Neuronal stem cell (in vitro differentiated cells): ENCODE measurements around the gene COIL.

Experiments used
- DNase-seq: peaks from one replicate; pipeline ENCODE4 v3.0.0-alpha.2; 2013; ENCODE audit warnings: low spot score
- H2AFZ ChIP-seq: one replicate; pipeline ENCODE4 v1.6.1; 2013; ENCODE audit warnings: mild to moderate bottlenecking, low read length, inconsistent platforms
- H2AK5ac ChIP-seq: 2 replicates; pipeline ENCODE4 v1.6.1; 2013; ENCODE audit warnings: low read depth, mild to moderate bottlenecking, inconsistent platforms, low read length, moderate library complexity, mixed read lengths
- H2BK120ac ChIP-seq: 2 replicates; pipeline ENCODE4 v1.6.1; 2013; ENCODE audit warnings: low read depth, mild to moderate bottlenecking, inconsistent platforms, low read length, moderate library complexity, mixed read lengths
- H2BK12ac ChIP-seq: one replicate; pipeline ENCODE4 v1.6.1; 2013; ENCODE audit warnings: low read length, inconsistent platforms
- H2BK15ac ChIP-seq: 2 replicates; pipeline ENCODE4 v1.6.1; 2013; ENCODE audit warnings: mild to moderate bottlenecking, low read length, inconsistent platforms, mixed read lengths
- H2BK5ac ChIP-seq: one replicate; pipeline ENCODE4 v1.6.1; 2013; ENCODE audit warnings: inconsistent platforms, mild to moderate bottlenecking, low read length, moderate library complexity
- H3K14ac ChIP-seq: one replicate; pipeline ENCODE4 v1.6.1; 2013; ENCODE audit warnings: low read length, inconsistent platforms
- H3K18ac ChIP-seq: 2 replicates; pipeline ENCODE4 v1.6.1; 2013; ENCODE audit warnings: low read length, inconsistent platforms
- H3K23ac ChIP-seq: 2 replicates; pipeline ENCODE4 v1.6.1; 2013; ENCODE audit warnings: low read depth, mild to moderate bottlenecking, mixed read lengths, low read length, inconsistent platforms; ENCODE audit not compliant: poor library complexity
- H3K27ac ChIP-seq: replicated peaks from 3 replicates; pipeline ENCODE4 v1.5.1; 2013; ENCODE audit warnings: low read length, inconsistent platforms
- H3K27me3 ChIP-seq, 3 experiments: 2 replicates each; pipeline ENCODE4 v1.6.1; 2013; ENCODE audit warnings: low read length in 3 of 3, mild to moderate bottlenecking in 2 of 3, inconsistent platforms in 1 of 3, low read depth in 1 of 3, mixed read lengths in 1 of 3, moderate library complexity in 1 of 3; ENCODE audit not compliant: control insufficient read depth in 3 of 3, insufficient read depth in 3 of 3
- H3K36me3 ChIP-seq, 2 donors: replicated peaks in 1 of 2; 2 replicates each; pipeline ENCODE4 v1.6.1; 2013; ENCODE audit warnings: low read length in 2 of 2; ENCODE audit not compliant: control insufficient read depth in 2 of 2, insufficient read depth in 2 of 2
- H3K4ac ChIP-seq: 2 replicates; pipeline ENCODE4 v1.6.1; 2013; ENCODE audit warnings: inconsistent platforms, mild to moderate bottlenecking, low read length, moderate library complexity
- H3K4me1 ChIP-seq, 2 donors: 1 replicate in 1 of 2; 2 replicates in 1 of 2; pipeline ENCODE4 v1.6.1; 2013; ENCODE audit warnings: low read length in 2 of 2, low read depth in 1 of 2; ENCODE audit not compliant: control insufficient read depth in 2 of 2, insufficient read depth in 1 of 2
- H3K4me2 ChIP-seq: one replicate; pipeline ENCODE4 v1.6.1; 2013; ENCODE audit warnings: mild to moderate bottlenecking, low read length, inconsistent platforms; ENCODE audit not compliant: insufficient read depth, poor library complexity, severe bottlenecking
- H3K4me3 ChIP-seq, 2 donors: 2 replicates each; pipeline ENCODE4 v1.5.1; 2013; ENCODE audit warnings: low read length in 2 of 2, mild to moderate bottlenecking in 2 of 2, inconsistent platforms in 1 of 2, moderate library complexity in 1 of 2
- H3K79me1 ChIP-seq: one replicate; pipeline ENCODE4 v1.6.1; 2013; ENCODE audit warnings: low read depth, mild to moderate bottlenecking, inconsistent platforms, low read length, moderate library complexity
- H3K9ac ChIP-seq: one replicate; pipeline ENCODE4 v1.6.1; 2013; ENCODE audit warnings: mild to moderate bottlenecking, low read depth, low read length, inconsistent platforms; ENCODE audit not compliant: poor library complexity
- H3K9me3 ChIP-seq, 2 donors: replicated peaks in 1 of 2; 2 replicates each; pipeline versions ENCODE3 to v1.6.1; 2013; ENCODE audit warnings: low read length in 2 of 2, mild to moderate bottlenecking in 2 of 2, inconsistent platforms in 1 of 2, low read depth in 1 of 2, mixed read lengths in 1 of 2, moderate library complexity in 1 of 2; ENCODE audit not compliant: control insufficient read depth in 2 of 2, insufficient read depth in 1 of 2
- H4K8ac ChIP-seq: one replicate; pipeline ENCODE4 v1.6.1; 2013; ENCODE audit warnings: low read depth, mild to moderate bottlenecking, inconsistent platforms, low read length, moderate library complexity
- H4K91ac ChIP-seq: one replicate; pipeline ENCODE4 v1.6.1; 2013; ENCODE audit warnings: low read length, low read depth, mild to moderate bottlenecking, inconsistent platforms; ENCODE audit not compliant: poor library complexity
- WGBS, 2 donors: extraction: QIAGEN DNeasy Blood & Tissue Kit; methylation state at CpG; one replicate each; pipeline ENCODE4 v1.1.7; 2013; ENCODE audit warnings: missing lambda C conversion rate in 2 of 2, mixed read lengths in 1 of 2; ENCODE audit not compliant: insufficient read length in 2 of 2, insufficient replicate concordance in 1 of 2; ENCODE audit errors: extremely low coverage in 2 of 2; 5-methylcytosine and 5-hydroxymethylcytosine counted together

COIL gene

GRCh38 chr17:56977673-56978395 is 17.0 kb upstream of the COIL start, which contains the start of gene SCPEP1:
SCPEP1 (plus strand) TSS chr17:56978131; CDS start chr17:56978160, 29 bp downstream.
- no peak within 1 kb of the TSS for H3K23ac ChIP-seq
- no peak within 1 kb of the TSS for H2BK15ac ChIP-seq
- no peak within 1 kb of the TSS for H3K27ac ChIP-seq
- H2BK5ac ChIP-seq: no peak within 1 kb of the TSS
- H3K4ac ChIP-seq: no peak within 1 kb of the TSS
- H3K27me3 ChIP-seq: peaks cover 0 to 4% (median 0%) of the 10 kb centered on the region in 3 experiments
- H3K4me2 ChIP-seq: peak within 1 kb of the TSS; percentile 60
- no peaks in the 10 kb centered on the region for H3K36me3 ChIP-seq
- H3K9me3 ChIP-seq: peaks cover under 1 to 2% of the 10 kb centered on the region in 2 donors
- H3K14ac ChIP-seq: no peak within 1 kb of the TSS
- H2AK5ac ChIP-seq: no peak within 1 kb of the TSS
- no peaks in the 10 kb centered on the region for H3K79me1 ChIP-seq
- no peak within 1 kb of the TSS for H3K9ac ChIP-seq
- H3K4me1 ChIP-seq: peaks cover 9 to 23% of the 10 kb centered on the region in 2 donors
- H3K4me3 ChIP-seq: peak within 1 kb of the TSS; percentile 60 to 80
- no peak within 1 kb of the TSS for H3K18ac ChIP-seq
- WGBS, 2 donors: no CpG with 5 or more reads among the region's 42 CpGs
- H4K91ac ChIP-seq: no peak within 1 kb of the TSS
- DNase-seq: peak; percentile 70
- H2BK12ac ChIP-seq: no peak within 1 kb of the TSS
- no peak within 1 kb of the TSS for H2BK120ac ChIP-seq
- peak within 1 kb of the TSS; percentile 93 for H2AFZ ChIP-seq
- H4K8ac ChIP-seq: no peak within 1 kb of the TSS

- Histone ChIP-seq H4K91ac (no peak overlapping the region), H2BK15ac (no peak overlapping the region), H3K9ac (no peak overlapping the region), H2BK12ac (no peak overlapping the region), H3K4me1 (peaks cover 4 to 21% of the 10 kb centered on the region in 2 donors), H3K4me3 (no peak overlapping the region), H3K4ac (no peak overlapping the region), H3K9me3 (peaks cover 2 to 4% of the 10 kb centered on the region in 2 donors), H3K18ac (no peak overlapping the region), H3K23ac (no peak overlapping the region), H3K36me3 (no peaks in the 10 kb centered on the region), H4K8ac (no peak overlapping the region), H3K27me3 (peaks cover 0 to 4% (median 0%) of the 10 kb centered on the region in 3 experiments), H3K79me1 (no peaks in the 10 kb centered on the region), H2AK5ac (no peak overlapping the region), H3K27ac (no peak overlapping the region), H3K4me2 (no peak overlapping the region), H2AFZ (peak overlapping the region; percentile 36), H2BK5ac (no peak overlapping the region), H3K14ac (no peak overlapping the region), H2BK120ac (no peak overlapping the region)
- no peak for DNase-seq
- no CpG with 5 or more reads among the region's 11 CpGs for WGBS, 2 donors
These were observed 16.2 kb upstream of the COIL start for GRCh38 chr17:56976941-56977608.

- H3K36me3 ChIP-seq: no peaks in the 10 kb centered on the region
- H2BK5ac ChIP-seq: no peak overlapping the region
- no peaks in the 10 kb centered on the region for H3K79me1 ChIP-seq
- H2AK5ac ChIP-seq: no peak overlapping the region
- no peak overlapping the region for H2AFZ ChIP-seq
- H3K27me3 ChIP-seq: peaks cover 0 to 4% (median 0%) of the 10 kb centered on the region in 3 experiments
- H3K9ac ChIP-seq: no peak overlapping the region
- no peak overlapping the region for H2BK15ac ChIP-seq
- no peak overlapping the region for H3K4ac ChIP-seq
- no peak overlapping the region for H4K91ac ChIP-seq
- H3K4me1 ChIP-seq: peaks cover 4 to 21% of the 10 kb centered on the region in 2 donors
- H2BK120ac ChIP-seq: no peak overlapping the region
- H3K4me3 ChIP-seq: no peak overlapping the region
- H3K18ac ChIP-seq: no peak overlapping the region
- no peak overlapping the region for H3K27ac ChIP-seq
- H2BK12ac ChIP-seq: no peak overlapping the region
- no peak overlapping the region for H3K14ac ChIP-seq
- H3K23ac ChIP-seq: no peak overlapping the region
- H3K4me2 ChIP-seq: no peak overlapping the region
- no peak for DNase-seq
- no CpG with 5 or more reads among the region's 2 CpGs for WGBS, 2 donors
- no peak overlapping the region for H4K8ac ChIP-seq
- H3K9me3 ChIP-seq: peaks cover 0 to 4% of the 10 kb centered on the region in 2 donors
These were observed 14.8 kb upstream of the COIL start for GRCh38 chr17:56975656-56976055.

- Histone ChIP-seq H3K4me2 (no peak overlapping the region), H2BK120ac (no peak overlapping the region), H3K79me1 (no peaks in the 10 kb centered on the region), H3K18ac (no peak overlapping the region), H3K9ac (no peak overlapping the region), H3K23ac (no peak overlapping the region), H4K91ac (no peak overlapping the region), H3K9me3 (peaks cover 0 to 4% of the 10 kb centered on the region in 2 donors), H3K14ac (no peak overlapping the region), H2BK5ac (no peak overlapping the region), H2AK5ac (no peak overlapping the region), H3K27ac (no peak overlapping the region), H2AFZ (no peak overlapping the region), H3K36me3 (no peaks in the 10 kb centered on the region), H3K27me3 (peaks cover 0 to 4% (median 0%) of the 10 kb centered on the region in 3 experiments), H3K4me3 (no peak overlapping the region), H4K8ac (no peak overlapping the region), H3K4me1 (peaks cover 3 to 15% of the 10 kb centered on the region in 2 donors), H3K4ac (no peak overlapping the region), H2BK15ac (no peak overlapping the region), H2BK12ac (no peak overlapping the region)
- no CpG with 5 or more reads among the region's 2 CpGs for WGBS, 2 donors
- no peak for DNase-seq
These were observed 13.2 kb upstream of the COIL start for GRCh38 chr17:56974055-56974454.
